ENCODE results near the gene ITGBL1. TPM values are rescaled to one million over a fixed set of nuclear protein-coding genes. Genes with fewer than 3 reads are reported as not detected.

ITGBL1 gene
- total and polyA plus RNA-seq, 3 donors from 2014 or later = 5.7 to 7.7 (median 5.8) TPM

GRCh38 chr13:101700598-101700997 is 248.1 kb downstream of the ITGBL1 start:
- H3K4me3 ChIP-seq = no peak overlapping the region
- H3K27me3 ChIP-seq = no peaks in the 10 kb centered on the region
- H3K4me1 ChIP-seq = no peaks in the 10 kb centered on the region
- 62% methylated on average over 3 of the region's 3 CpGs for WGBS, 2 donors
- TF ChIP-seq CTCF (IDR thresholded peaks at IDR 0.05) = no peak
- TF ChIP-seq POLR2A (IDR thresholded peaks at IDR 0.05) = no peak
- intact Hi-C loops (cut with DNase I; ENCODE audit: low total_unique reads) = no loop called here
- H3K9me3 ChIP-seq = no peaks in the 10 kb centered on the region
- no peak overlapping the region for H3K27ac ChIP-seq
- H3K36me3 ChIP-seq (ENCODE audit: low read depth, missing control alignments) = no peaks in the 10 kb centered on the region
- no peak for DNase-seq

DNA sequence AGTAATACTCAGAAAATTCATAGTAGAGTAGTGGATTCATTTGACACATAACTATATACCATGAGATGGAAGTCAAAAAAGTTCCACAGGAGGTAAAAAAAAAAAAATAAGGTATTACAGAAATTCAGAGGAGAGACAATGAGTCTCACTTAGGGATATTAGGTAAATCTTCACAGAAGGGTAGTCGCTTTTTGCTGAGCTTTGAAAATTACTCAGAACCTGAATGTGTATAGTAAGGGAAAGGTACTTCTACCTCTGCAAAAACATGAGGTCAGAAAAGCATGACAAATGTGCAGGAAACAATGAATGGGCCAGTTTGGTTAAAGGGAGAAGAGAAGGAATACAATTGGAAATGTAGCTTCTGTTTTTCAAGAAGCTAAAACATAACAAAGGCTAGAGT is 250.6 kb downstream of the ITGBL1 start:
- DNase-seq = no peak
- intact Hi-C loops (cut with DNase I; ENCODE audit: low total_unique reads) = no loop called here
- no peak for TF ChIP-seq CTCF (IDR thresholded peaks at IDR 0.05)
- no peak for TF ChIP-seq POLR2A (IDR thresholded peaks at IDR 0.05)

DNA sequence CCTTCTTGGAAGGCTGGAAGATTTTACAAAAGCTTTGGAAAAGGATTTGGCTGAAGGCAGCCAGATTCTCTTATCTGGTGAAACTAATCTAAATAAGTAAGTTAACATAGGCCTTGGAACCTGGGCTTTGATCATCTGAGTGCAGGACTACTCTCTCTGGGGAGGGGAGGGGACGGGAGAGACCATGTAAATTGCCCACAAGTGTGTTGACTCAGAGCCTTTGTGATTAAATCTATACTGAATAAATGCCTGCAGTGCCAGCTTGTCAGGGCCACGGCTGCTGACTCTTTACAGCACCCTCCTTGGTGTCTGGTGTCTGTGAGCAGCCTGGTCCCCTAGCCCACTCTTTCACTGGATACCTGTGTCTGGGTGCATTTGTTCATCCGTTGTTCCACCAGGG is 251.4 kb downstream of the ITGBL1 start:
- Histone ChIP-seq H3K27ac (no peak overlapping the region), H3K9me3 (no peaks in the 10 kb centered on the region), H3K4me1 (no peaks in the 10 kb centered on the region), H3K4me3 (no peak overlapping the region), H3K27me3 (no peaks in the 10 kb centered on the region), H3K36me3 (ENCODE audit: low read depth, missing control alignments) (no peaks in the 10 kb centered on the region)
- TF ChIP-seq POLR2A (IDR thresholded peaks at IDR 0.05) = no peak
- TF ChIP-seq CTCF (IDR thresholded peaks at IDR 0.05) = no peak
- intact Hi-C loops (cut with DNase I; ENCODE audit: low total_unique reads) = no loop called here
- WGBS, 2 donors = 69 to 81% methylated on average over 3 of the region's 3 CpGs
- no peak for DNase-seq

More for the DNA sequence above, 250.6 kb downstream of the ITGBL1 start:
- Histone ChIP-seq H3K4me1 (no peaks in the 10 kb centered on the region), H3K9me3 (no peaks in the 10 kb centered on the region), H3K4me3 (no peak overlapping the region), H3K27ac (no peak overlapping the region), H3K36me3 (ENCODE audit: low read depth, missing control alignments) (no peaks in the 10 kb centered on the region), H3K27me3 (no peaks in the 10 kb centered on the region)
- WGBS, 2 donors = 88 to 96% methylated on average over 1 of the region's 1 CpG

DNA sequence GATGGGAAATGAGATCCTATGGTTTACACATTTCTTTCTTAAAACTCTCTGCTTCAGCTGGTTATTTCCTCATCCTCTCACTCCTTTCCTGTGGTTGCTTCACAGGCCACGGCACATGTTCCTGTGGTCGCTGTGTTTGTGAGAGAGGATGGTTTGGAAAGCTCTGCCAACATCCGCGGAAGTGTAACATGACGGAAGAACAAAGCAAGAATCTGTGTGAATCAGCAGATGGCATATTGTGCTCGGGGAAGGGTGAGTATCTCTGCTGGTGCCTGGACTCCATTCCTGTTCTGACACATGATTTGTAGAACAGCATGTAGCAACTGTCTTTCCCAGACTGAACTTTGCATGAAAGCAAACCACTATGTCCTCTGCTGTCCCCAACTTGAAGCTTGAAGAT is 254.2 kb downstream of the ITGBL1 start:
- intact Hi-C loops (cut with DNase I; ENCODE audit: low total_unique reads) = no loop called here
- no peak overlapping the region for H3K27ac ChIP-seq
- no peak overlapping the region for H3K4me3 ChIP-seq
- no peaks in the 10 kb centered on the region for H3K9me3 ChIP-seq
- H3K36me3 ChIP-seq (ENCODE audit: low read depth, missing control alignments) = no peaks in the 10 kb centered on the region
- DNase-seq = no peak
- H3K27me3 ChIP-seq = no peaks in the 10 kb centered on the region
- TF ChIP-seq POLR2A (IDR thresholded peaks at IDR 0.05) (no peak), CTCF (IDR thresholded peaks at IDR 0.05) (no peak)
- WGBS, 2 donors = 57 to 75% methylated on average over 6 of the region's 6 CpGs
- no peaks in the 10 kb centered on the region for H3K4me1 ChIP-seq

GRCh38 chr13:101707659-101708058 is 255.2 kb downstream of the ITGBL1 start:
- intact Hi-C loops (cut with DNase I; ENCODE audit: low total_unique reads) = no loop called here
- Histone ChIP-seq H3K27ac (no peak overlapping the region), H3K27me3 (no peaks in the 10 kb centered on the region), H3K4me3 (no peak overlapping the region), H3K36me3 (ENCODE audit: low read depth, missing control alignments) (no peaks in the 10 kb centered on the region), H3K9me3 (no peaks in the 10 kb centered on the region), H3K4me1 (no peaks in the 10 kb centered on the region)
- no peak for DNase-seq
- WGBS, 2 donors = 76 to 87% methylated on average over 2 of the region's 2 CpGs
- TF ChIP-seq CTCF (IDR thresholded peaks at IDR 0.05) (no peak), POLR2A (IDR thresholded peaks at IDR 0.05) (no peak)

All from testis (tissue), 3 donors.